SK-N-SH (cell line): Measurements from ENCODE around the gene ENTPD3. TPM values are rescaled to one million over a fixed set of nuclear protein-coding genes. Genes with fewer than 3 reads are reported as not detected.

Experiments used
- CTCF ChIA-PET: fragments of 300-600, 350-600 bp; formaldehyde crosslinking; extraction: SDS; loops from one replicate; lab custom pipeline; 2021; lab: Yijun Ruan, JAX
- POLR2A ChIA-PET: fragments of 350-600 bp; sonication (Branson Sonifier 250); formaldehyde crosslinking; extraction: SDS; loops from one replicate; lab custom pipeline; 2020; ENCODE audit warnings: antibody characterized with exemption, inconsistent platforms; lab: Yijun Ruan, JAX
- DNase-seq: peaks from one replicate; pipeline ENCODE4 v3.0.0; 2012
- H2AFZ ChIP-seq: fragments of 200-600 bp; sonication (generic); 2 replicates; pipeline ENCODE4 v1.8.1; 2016; ENCODE audit warnings: antibody characterized with exemption, mild to moderate bottlenecking, low read depth
- H3F3A ChIP-seq: fragments of 200-600 bp; sonication (generic); replicated peaks from 2 replicates; pipeline ENCODE3; 2016; ENCODE audit warnings: antibody characterized with exemption, mild to moderate bottlenecking; ENCODE audit not compliant: insufficient read depth
- H3K27ac ChIP-seq, 2 experiments: fragments of 200-500 bp in 1 of 2; fragments of 200-600 bp in 1 of 2; sonication (Bioruptor generic) in 1 of 2; sonication (generic), shearing (Covaris generic) in 1 of 2; 2 replicates each; pipeline versions ENCODE4 v1.5.1 to v1.6.1; 2014 to 2016; ENCODE audit warnings: low read depth in 2 of 2, inconsistent platforms in 1 of 2, low read length in 1 of 2, mild to moderate bottlenecking in 1 of 2, mixed read lengths in 1 of 2
- H3K27me3 ChIP-seq: fragments of 200-600 bp; sonication (generic), shearing (Covaris generic); 2 replicates; pipeline ENCODE4 v1.6.1; 2016; ENCODE audit warnings: mixed run types; ENCODE audit not compliant: insufficient read depth
- H3K36me3 ChIP-seq, 2 experiments: fragments of 200-500 bp in 1 of 2; fragments of 200-600 bp in 1 of 2; sonication (Bioruptor generic) in 1 of 2; sonication (generic) in 1 of 2; replicated peaks in 1 of 2; 2 replicates each; pipeline versions ENCODE3 to v1.5.1; 2014 to 2016; ENCODE audit warnings: low read length in 1 of 2, mild to moderate bottlenecking in 1 of 2; ENCODE audit not compliant: insufficient read depth in 2 of 2, control insufficient read depth in 1 of 2
- H3K4me1 ChIP-seq, 2 experiments: fragments of 200-500 bp in 1 of 2; fragments of 200-600 bp in 1 of 2; sonication (Bioruptor generic) in 1 of 2; sonication (generic), shearing (Covaris generic) in 1 of 2; 2 replicates each; pipeline versions ENCODE4 v1.5.1 to v1.6.1; 2014 to 2016; ENCODE audit warnings: low read depth in 1 of 2, low read length in 1 of 2, mixed run types in 1 of 2; ENCODE audit not compliant: insufficient read depth in 2 of 2, control insufficient read depth in 1 of 2
- H3K4me2 ChIP-seq: fragments of 200-600 bp; sonication (generic), shearing (Covaris generic); 2 replicates; pipeline ENCODE4 v1.6.1; 2017; ENCODE audit warnings: mixed run types
- H3K4me3 ChIP-seq, 2 experiments: fragments of 200-500 bp in 1 of 2; fragments of 200-600 bp in 1 of 2; sonication (Bioruptor generic) in 1 of 2; sonication (generic), shearing (Covaris generic) in 1 of 2; 2 replicates each; pipeline versions ENCODE4 v1.5.1 to v1.8.1; 2014 to 2016; ENCODE audit warnings: low read depth in 2 of 2, inconsistent platforms in 1 of 2, low read length in 1 of 2, mild to moderate bottlenecking in 1 of 2, mixed read lengths in 1 of 2, moderate library complexity in 1 of 2
- H3K79me2 ChIP-seq: fragments of 200-600 bp; sonication (generic); 2 replicates; pipeline ENCODE4 v1.8.1; 2017; ENCODE audit warnings: mild to moderate bottlenecking; ENCODE audit not compliant: insufficient read depth
- H3K9ac ChIP-seq: fragments of 200-600 bp; sonication (generic); 2 replicates; pipeline ENCODE4 v1.6.1; 2017; ENCODE audit warnings: mixed run types
- H3K9me2 ChIP-seq: fragments of 200-600 bp; sonication (generic); 2 replicates; pipeline ENCODE4 v1.6.1; 2017; ENCODE audit warnings: mixed run types
- H3K9me3 ChIP-seq: fragments of 200-600 bp; sonication (generic); 2 replicates; pipeline ENCODE4 v1.6.1; 2017; ENCODE audit warnings: mixed run types, mild to moderate bottlenecking, moderate library complexity
- H4K20me1 ChIP-seq: fragments of 200-600 bp; sonication (generic); 2 replicates; pipeline ENCODE4 v1.6.1; 2017; ENCODE audit warnings: mild to moderate bottlenecking, mixed run types; ENCODE audit not compliant: insufficient read depth
- CHD2 ChIP-seq: fragments of 150-350 bp; IDR thresholded peaks from 2 replicates; pipeline ENCODE4 v1.6.1; 2018; ENCODE audit warnings: low read length; ENCODE audit not compliant: partially characterized antibody
- CTCF ChIP-seq: fragments of 200-600 bp; sonication (generic); IDR thresholded peaks from 2 replicates; pipeline ENCODE4 v1.6.1; 2017; ENCODE audit warnings: antibody characterized with exemption, mild to moderate bottlenecking, moderate library complexity
- EP300 ChIP-seq, 2 experiments: IDR thresholded peaks; 2 replicates each; pipeline versions ENCODE4 v1.4.0 to v1.6.1; 2012; ENCODE audit warnings: borderline replicate concordance in 1 of 2, low read depth in 1 of 2, low read length in 1 of 2
- FOSL2 ChIP-seq: IDR thresholded peaks from 2 replicates; pipeline ENCODE4 v1.4.0; 2012; ENCODE audit warnings: low read depth, mild to moderate bottlenecking, moderate library complexity, borderline replicate concordance
- FOXJ3 ChIP-seq: sonication (generic); formaldehyde crosslinking; IDR thresholded peaks from 2 replicates; pipeline ENCODE4 v1.5.1; 2020; ENCODE audit warnings: mild to moderate bottlenecking, missing genetic modification reagents
- FOXM1 ChIP-seq: IDR thresholded peaks from 2 replicates; pipeline ENCODE4 v1.4.0; 2012; ENCODE audit warnings: low read depth, mild to moderate bottlenecking
- GATA2 ChIP-seq: sonication (generic); formaldehyde crosslinking; IDR thresholded peaks from 2 replicates; pipeline ENCODE4 v1.5.0; 2020; ENCODE audit warnings: mild to moderate bottlenecking, missing genetic modification reagents
- IRF3 ChIP-seq: fragments of 150-350 bp; IDR thresholded peaks from 2 replicates; pipeline ENCODE4 v1.6.1; 2016; ENCODE audit warnings: mild to moderate bottlenecking, low read depth, low read length
- MEF2A ChIP-seq: IDR thresholded peaks from 2 replicates; pipeline ENCODE4 v1.4.0; 2012; ENCODE audit warnings: low read depth, borderline replicate concordance
- NFIC ChIP-seq: IDR thresholded peaks from 2 replicates; pipeline ENCODE4 v1.4.0; 2012; ENCODE audit warnings: borderline replicate concordance
- NRF1 ChIP-seq: IDR thresholded peaks from 2 replicates; pipeline ENCODE4 v1.6.1; 2012; ENCODE audit warnings: low read depth, mild to moderate bottlenecking, low read length
- PBX3 ChIP-seq: IDR thresholded peaks from 2 replicates; pipeline ENCODE4; 2012
- POLR2AphosphoS5 ChIP-seq: IDR thresholded peaks from 2 replicates; pipeline ENCODE4 v1.6.1; 2012; ENCODE audit warnings: low read depth, low read length
- RCOR1 ChIP-seq: fragments of 150-350 bp; IDR thresholded peaks from 2 replicates; pipeline ENCODE4 v1.6.1; 2017; ENCODE audit warnings: antibody characterized with exemption, low read length
- RFX5 ChIP-seq: IDR thresholded peaks from 2 replicates; pipeline ENCODE4 v1.6.1; 2012; ENCODE audit warnings: mild to moderate bottlenecking, improper control_type of control experiment, low read length
- SIN3A ChIP-seq: IDR thresholded peaks from 2 replicates; pipeline ENCODE4 v1.6.1; 2012; ENCODE audit warnings: low read depth, mild to moderate bottlenecking, low read length, moderate library complexity, borderline replicate concordance
- SMC3 ChIP-seq: IDR thresholded peaks from 2 replicates; pipeline ENCODE4 v1.6.1; 2012; ENCODE audit warnings: low read depth, low read length, improper control_type of control experiment
- TCF12 ChIP-seq: IDR thresholded peaks from 2 replicates; pipeline ENCODE4 v1.4.0; 2012
- TEAD4 ChIP-seq: IDR thresholded peaks from 2 replicates; pipeline ENCODE4 v1.4.0; 2012; ENCODE audit warnings: mild to moderate bottlenecking, borderline replicate concordance; ENCODE audit not compliant: insufficient read depth
- YY1 ChIP-seq: IDR thresholded peaks from 2 replicates; pipeline ENCODE4 v1.4.0; 2012; ENCODE audit warnings: low read depth, mild to moderate bottlenecking
- WGBS: methylation state at CpG from one replicate; pipeline ENCODE4 v1.1.6; 2017; ENCODE audit warnings: low lambda C conversion rate; 5-methylcytosine and 5-hydroxymethylcytosine counted together
- polyA plus RNA-seq, 3 experiments: library from polyadenylated mRNA; depleted of rRNA; stranded (reverse); fragments of >200 nt; gene quantifications; 2 replicates each; pipeline ENCODE4 v1.2.3, GENCODE V29; 2012
- TF ChIP-seq, protein P1 (sequence below): IDR thresholded peaks from 2 replicates; pipeline ENCODE4 v1.4.0; 2012; ENCODE audit warnings: low read depth, borderline replicate concordance
- TF ChIP-seq, protein P2 (sequence below): IDR thresholded peaks from 2 replicates; pipeline ENCODE4 v1.4.0; 2012; ENCODE audit warnings: low read depth

ENTPD3 gene
- polyA plus RNA-seq, 1 of the 3 experiments (the other 2 are of a cell fraction), result 0.02 TPM

DNA sequence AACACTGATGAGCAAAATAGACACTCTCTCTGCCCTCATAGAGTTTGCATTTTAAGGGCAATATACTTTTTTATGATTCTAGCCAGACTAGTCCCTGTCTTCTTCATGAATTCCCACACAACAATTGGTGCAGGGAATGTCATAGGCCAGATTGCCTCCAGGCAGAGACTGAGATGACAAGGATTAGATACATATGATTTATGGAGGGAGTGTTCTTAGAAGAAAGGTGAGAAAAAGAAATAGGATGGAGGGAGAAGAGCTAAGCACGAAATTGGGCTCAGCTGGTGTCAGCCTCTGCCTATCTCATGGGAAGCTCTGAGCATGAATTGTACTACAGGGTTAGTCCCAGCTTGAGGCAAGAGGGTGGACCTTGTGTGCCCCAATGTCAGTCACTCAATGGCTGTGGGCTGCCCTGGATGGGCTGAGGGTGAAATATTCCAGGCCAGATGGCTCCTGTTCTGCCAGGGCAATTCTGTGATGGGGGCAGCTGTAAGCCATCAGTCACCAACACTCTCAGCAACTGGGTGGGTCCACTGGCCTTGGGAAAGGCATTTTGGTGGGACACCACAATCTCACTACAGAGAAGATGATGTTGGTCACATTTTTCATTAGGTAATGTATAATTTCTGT is 46.3 kb upstream of the ENTPD3 start:
- Histone ChIP-seq H3K9me2 (no peaks in the 10 kb centered on the region), H3K27me3 (no peaks in the 10 kb centered on the region; the same call in 1 of the 2 replicates), H3K4me2 (no peak overlapping the region), H4K20me1 (no peaks in the 10 kb centered on the region), H3K36me3 (no peaks in the 10 kb centered on the region), H3K9ac (no peak overlapping the region), H3K9me3 (no peaks in the 10 kb centered on the region), H3K4me1 (peaks cover 0 to 15% of the 10 kb centered on the region in 2 experiments; a peak in 2 of 4 replicates), H2AFZ (no peak overlapping the region), H3K79me2 (no peaks in the 10 kb centered on the region), H3F3A (no peaks in the 10 kb centered on the region), H3K27ac (peak overlapping the region in 1 of 2 experiments; percentile 41; a peak in 2 of 4 replicates), H3K4me3 (no peak overlapping the region)
- DNase-seq, result peak; percentile 22
- CTCF ChIA-PET, result interaction anchor here (1.0 to 2.6 kb wide), 10 partner anchors 8 to 149 kb away, joined by 3 to 14 read pairs (median 6); no protein-coding TSS in a partner anchor
- 11% methylated on average over 1 of the region's 1 CpG for WGBS
- POLR2A ChIA-PET, result no interaction called here
- TF ChIP-seq EP300 (IDR thresholded peaks at IDR 0.05; ENCODE audit: borderline replicate concordance in 1 of 2, low read depth in 1 of 2, low read length in 1 of 2) (0 out of 4 replicates have a peak, but pooled peaks of 1 of the 2 experiments have one; percentile 9), CTCF (no peak)

DNA sequence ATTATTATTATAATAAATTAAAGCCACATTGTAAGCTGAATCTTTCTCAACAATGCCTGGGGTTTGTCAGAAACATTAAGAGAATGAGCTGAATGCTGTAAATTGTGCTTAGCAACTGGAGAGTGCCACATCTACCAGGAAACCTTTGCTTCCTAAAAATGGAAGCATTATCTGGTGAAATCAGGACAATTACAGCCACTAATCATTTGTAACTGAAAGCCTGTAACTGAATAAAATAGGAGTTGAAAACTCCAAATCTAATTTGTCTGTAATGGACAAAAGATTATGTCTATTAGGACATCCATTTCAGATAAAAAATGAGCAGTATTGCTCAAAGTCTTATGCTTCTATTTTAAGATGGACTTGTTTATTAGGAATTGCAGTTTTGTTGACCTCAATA is 45.3 kb upstream of the ENTPD3 start:
- no peak overlapping the region for H3K4me2 ChIP-seq
- CTCF ChIA-PET, result interaction anchor here (1.0 to 2.4 kb wide), 4 partner anchors 9 to 150 kb away, joined by 5 to 10 read pairs (median 7); no protein-coding TSS in a partner anchor
- TF ChIP-seq NFIC (no peak), FOXM1 (no peak), MEF2A (no peak), YY1 (no peak), POLR2AphosphoS5 (peak; percentile 31; the same call in 1 of the 2 replicates), EP300 (IDR thresholded peaks at IDR 0.05; ENCODE audit: borderline replicate concordance in 1 of 2, low read depth in 1 of 2, low read length in 1 of 2) (peak in 1 of 2 experiments; percentile 89; a peak in 2 of 4 replicates), TEAD4 (peak; percentile 65; the same call in 1 of the 2 replicates), NRF1 (no peak), PBX3 (no peak; the same call in 1 of the 2 replicates), TCF12 (peak; percentile 43; the same call in 1 of the 2 replicates), SMC3 (no peak), SIN3A (no peak), GATA2 (CRISPR knock-in tag) (peak; percentile 90), IRF3 (no peak), RCOR1 (peak; percentile 92), FOSL2 (no peak), CHD2 (peak; percentile 81), RFX5 (0 out of 2 replicates have a peak, but pooled peaks have one; percentile 34), FOXJ3 (CRISPR knock-in tag) (0 out of 2 replicates have a peak, but pooled peaks have one; percentile 36)
- TF ChIP-seq, protein P1, sequence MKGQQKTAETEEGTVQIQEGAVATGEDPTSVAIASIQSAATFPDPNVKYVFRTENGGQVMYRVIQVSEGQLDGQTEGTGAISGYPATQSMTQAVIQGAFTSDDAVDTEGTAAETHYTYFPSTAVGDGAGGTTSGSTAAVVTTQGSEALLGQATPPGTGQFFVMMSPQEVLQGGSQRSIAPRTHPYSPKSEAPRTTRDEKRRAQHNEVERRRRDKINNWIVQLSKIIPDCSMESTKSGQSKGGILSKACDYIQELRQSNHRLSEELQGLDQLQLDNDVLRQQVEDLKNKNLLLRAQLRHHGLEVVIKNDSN, result no peak
- TF ChIP-seq, protein P2, sequence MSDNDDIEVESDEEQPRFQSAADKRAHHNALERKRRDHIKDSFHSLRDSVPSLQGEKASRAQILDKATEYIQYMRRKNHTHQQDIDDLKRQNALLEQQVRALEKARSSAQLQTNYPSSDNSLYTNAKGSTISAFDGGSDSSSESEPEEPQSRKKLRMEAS, result no peak

More for the DNA sequence above, 45.3 kb upstream of the ENTPD3 start:
- no peaks in the 10 kb centered on the region; the same call in 1 of the 2 replicates for H3K27me3 ChIP-seq
- H3K27ac ChIP-seq, result peak overlapping the region; percentile 18 to 84; a peak in 3 of 4 replicates
- H3K9me2 ChIP-seq, result no peaks in the 10 kb centered on the region
- H3K9ac ChIP-seq, result no peak overlapping the region
- no peak overlapping the region for H3K4me3 ChIP-seq
- POLR2A ChIA-PET, result interaction anchor here (0.6 kb wide), 1 partner anchor 89 kb away, joined by 3 read pairs; no protein-coding TSS in a partner anchor
- peaks cover 0 to 15% of the 10 kb centered on the region in 2 experiments; a peak in 2 of 4 replicates for H3K4me1 ChIP-seq
- DNase-seq, result peak; percentile 57
- H2AFZ ChIP-seq, result no peak overlapping the region
- H4K20me1 ChIP-seq, result no peaks in the 10 kb centered on the region
- H3K9me3 ChIP-seq, result no peaks in the 10 kb centered on the region
- H3K79me2 ChIP-seq, result no peaks in the 10 kb centered on the region
- no peaks in the 10 kb centered on the region for H3F3A ChIP-seq
- H3K36me3 ChIP-seq, result no peaks in the 10 kb centered on the region
